B cell (primary cell): ENCODE results near the gene CCDC134. TPM values are rescaled to one million over a fixed set of nuclear protein-coding genes. Genes with fewer than 3 reads are reported as not detected.
A peak's percentile ranks its signal among the peaks of the same experiment; 100 is the strongest.

Experiments
- ATAC-seq: fragments of 200-7000 bp; cut with Tn5 transposase; one replicate; pipeline ENCODE4 v1.10.0; 2021; ENCODE audit warnings: low read depth, mild to moderate bottlenecking, moderate number of reproducible peaks, moderate library complexity
- CTCF ChIA-PET: fragments of 350-600 bp; sonication (Branson Sonifier 250); formaldehyde crosslinking; loops from one replicate; lab custom pipeline; 2021; ENCODE audit warnings: antibody characterized with exemption, inconsistent platforms; lab: Charles Lee
- POLR2A ChIA-PET: fragments of 350-600 bp; sonication (Branson Sonifier 250); formaldehyde crosslinking; loops from one replicate; lab custom pipeline; 2021; ENCODE audit warnings: antibody characterized with exemption; lab: Charles Lee
- DNase-seq: peaks from one replicate; pipeline ENCODE4 v3.0.0; 2013
- H2AFZ ChIP-seq: 2 replicates; pipeline ENCODE4 v1.6.1; 2012; ENCODE audit warnings: mild to moderate bottlenecking, low read depth, low read length; ENCODE audit not compliant: insufficient read depth, poor library complexity, severe bottlenecking
- H3K27ac ChIP-seq, 2 donors: 1 replicate in 1 of 2; 2 replicates in 1 of 2; pipeline ENCODE4 v1.5.1; 2012 to 2013; ENCODE audit warnings: low read length in 2 of 2, mild to moderate bottlenecking in 2 of 2, moderate library complexity in 1 of 2
- H3K27me3 ChIP-seq, 4 experiments: fragments of 200-600 bp in 1 of 4; sonication (generic) in 1 of 4; replicated peaks in 1 of 4; 1 replicate in 2 of 4; 2 replicates in 2 of 4; pipeline versions ENCODE4 v1.6.1 to v1.7.0; 2013 to 2016; ENCODE audit warnings: low read length in 3 of 4, mild to moderate bottlenecking in 2 of 4, mixed read lengths in 1 of 4, moderate library complexity in 1 of 4; ENCODE audit not compliant: insufficient read depth in 4 of 4, control insufficient read depth in 3 of 4; ENCODE audit errors: control extremely low read depth in 1 of 4
- H3K36me3 ChIP-seq, 2 experiments: replicated peaks in 1 of 2; 1 replicate in 1 of 2; 2 replicates in 1 of 2; pipeline versions ENCODE4 v1.6.1 to v1.7.1; 2013; ENCODE audit warnings: low read length in 1 of 2; ENCODE audit not compliant: insufficient read depth in 2 of 2, control insufficient read depth in 1 of 2; ENCODE audit errors: control extremely low read depth in 1 of 2, extremely low read depth in 1 of 2
- H3K4me1 ChIP-seq, 2 donors: fragments of 200-600 bp in 1 of 2; sonication (generic) in 1 of 2; 1 replicate in 1 of 2; 2 replicates in 1 of 2; pipeline versions ENCODE4 v1.5.1 to v1.6.1; 2013 to 2017; ENCODE audit warnings: low read length in 2 of 2; ENCODE audit not compliant: control insufficient read depth in 2 of 2, insufficient read depth in 2 of 2
- H3K4me2 ChIP-seq: replicated peaks from 2 replicates; pipeline ENCODE3; 2012; ENCODE audit warnings: mild to moderate bottlenecking, low read depth, low read length; ENCODE audit not compliant: poor library complexity, severe bottlenecking
- H3K4me3 ChIP-seq, 5 experiments: fragments of 200-600 bp in 1 of 5; sonication (generic) in 1 of 5; 1 replicate in 3 of 5; 2 replicates in 2 of 5; pipeline versions ENCODE4 v1.5.1 to v1.7.0; 2011 to 2016; ENCODE audit warnings: low read length in 4 of 5, mild to moderate bottlenecking in 4 of 5, low read depth in 2 of 5, control low read depth in 1 of 5, moderate library complexity in 1 of 5; ENCODE audit not compliant: insufficient read depth in 1 of 5; ENCODE audit errors: control extremely low read depth in 1 of 5, extremely low read depth in 1 of 5
- H3K79me2 ChIP-seq: fragments of 200-600 bp; sonication (generic); one replicate; pipeline ENCODE4 v1.6.0; 2016; ENCODE audit warnings: low read length; ENCODE audit not compliant: control insufficient read depth, insufficient read depth
- H3K9ac ChIP-seq: fragments of 200-600 bp; sonication (generic); 2 replicates; pipeline ENCODE4 v1.6.1; 2017; ENCODE audit warnings: mild to moderate bottlenecking, low read length, moderate library complexity
- H3K9me3 ChIP-seq, 3 donors: one replicate each; pipeline versions ENCODE4 v1.6.1 to v1.7.1; 2013; ENCODE audit warnings: low read length in 2 of 3; ENCODE audit not compliant: control insufficient read depth in 2 of 3, insufficient read depth in 1 of 3; ENCODE audit errors: control extremely low read depth in 1 of 3
- H4K20me1 ChIP-seq: 2 replicates; pipeline ENCODE4 v1.6.0; 2012; ENCODE audit warnings: mild to moderate bottlenecking, low read length; ENCODE audit not compliant: insufficient read depth, control insufficient read depth, poor library complexity, severe bottlenecking
- H3K27ac Mint-ChIP-seq: one replicate; pipeline ENCODE4 v1.8.0; 2021; ENCODE audit warnings: mixed read lengths
- H3K27me3 Mint-ChIP-seq: one replicate; pipeline ENCODE4 v1.8.0; 2021; ENCODE audit warnings: mixed read lengths
- H3K4me1 Mint-ChIP-seq: one replicate; pipeline ENCODE4 v1.8.0; 2021; ENCODE audit warnings: mixed read lengths
- H3K4me3 Mint-ChIP-seq: one replicate; pipeline ENCODE4 v1.8.0; 2021; ENCODE audit warnings: mixed read lengths
- H3K9me3 Mint-ChIP-seq: one replicate; pipeline ENCODE4 v1.8.0; 2022; ENCODE audit warnings: mixed read lengths; ENCODE audit not compliant: insufficient read depth
- CTCF ChIP-seq: fragments of 200-600 bp; IDR thresholded peaks from one replicate; pipeline ENCODE4 v1.8.0; 2022; ENCODE audit warnings: antibody characterized with exemption, mild to moderate bottlenecking
- EZH2 ChIP-seq: IDR thresholded peaks from 2 replicates; pipeline ENCODE4 v1.6.1; 2012; ENCODE audit warnings: borderline replicate concordance, low read depth, mild to moderate bottlenecking, moderate library complexity, low read length; ENCODE audit not compliant: insufficient read depth, poor library complexity, severe bottlenecking
- WGBS: methylation state at CpG from one replicate; pipeline ENCODE4 v1.1.5; 2013; ENCODE audit warnings: missing lambda C conversion rate; ENCODE audit not compliant: insufficient coverage; 5-methylcytosine and 5-hydroxymethylcytosine counted together
- intact Hi-C: fragments of 100-400 bp; cut with micrococcal nuclease; formaldehyde crosslinking; loops from one replicate; pipeline ENCODE4 v1.10.0; 2022
- polyA plus RNA-seq: library from polyadenylated mRNA; depleted of rRNA; stranded (reverse); fragments of >200 nt; gene quantifications from 2 replicates; pipeline ENCODE4 v1.2.3, GENCODE V29; 2012
- total RNA-seq, 2 donors: library from RNA; stranded (reverse); fragments of 120-200 nt in 1 of 2; gene quantifications; 1 replicate in 1 of 2; 2 replicates in 1 of 2; pipeline versions ENCODE4 v1.2.3 to v1.2.4, GENCODE V29; 2013 to 2022

Gene CCDC134
- total and polyA plus RNA-seq, 2 donors (not counting 1 experiment from before 2014, with no cell fraction given), result 4.4 to 18.1 TPM

- ChIA-PET POLR2A (interaction anchor here (0.9 to 1.1 kb wide), 3 partner anchors 53 to 119 kb away, joined by 3 to 4 read pairs (median 4); no protein-coding TSS in a partner anchor), CTCF (interaction anchor here (0.7 to 3.1 kb wide), 8 partner anchors 83 to 130 kb away, joined by 3 to 27 read pairs (median 5); partner anchors contain the start of genes CENPM and MEI1)
- H3K4me1 ChIP-seq, result peaks cover 6 to 12% of the 10 kb centered on the region in 2 donors
- no peaks in the 10 kb centered on the region for H3K9me3 ChIP-seq
- H3K9ac ChIP-seq, result no peak overlapping the region
- Mint-ChIP-seq H3K27me3 (no peaks in the 10 kb centered on the region), H3K4me1 (peaks cover 26% of the 10 kb centered on the region), H3K4me3 (no peak overlapping the region), H3K9me3 (no peaks in the 10 kb centered on the region), H3K27ac (peak overlapping the region; percentile 38)
- H3K79me2 ChIP-seq, result peaks cover 14% of the 10 kb centered on the region
- H3K4me2 ChIP-seq, result no peak overlapping the region
- no peaks in the 10 kb centered on the region for H3K27me3 ChIP-seq
- TF ChIP-seq EZH2, result no peak
- no peak for TF ChIP-seq CTCF
- 96% methylated on average over 10 of the region's 11 CpGs for WGBS
- peaks cover 0 to 18% of the 10 kb centered on the region in 2 experiments for H3K36me3 ChIP-seq
- H2AFZ ChIP-seq, result no peak overlapping the region
- no peak overlapping the region for H3K27ac ChIP-seq
- intact Hi-C loops, result no loop called here
- no peak for ATAC-seq
- no peak overlapping the region for H3K4me3 ChIP-seq
- DNase-seq, result no peak
- no peaks in the 10 kb centered on the region for H4K20me1 ChIP-seq
Observed at GRCh38 chr22:41826430-41827383, 26.2 kb downstream of the CCDC134 start.

GRCh38 chr22:41827671-41828070, 27.2 kb downstream of the CCDC134 start:
- intact Hi-C loops, result no loop called here
- H3K9me3 Mint-ChIP-seq, result no peaks in the 10 kb centered on the region
- no peaks in the 10 kb centered on the region for H3K27me3 ChIP-seq
- peaks cover 22% of the 10 kb centered on the region for H3K79me2 ChIP-seq
- no peak overlapping the region for H3K4me3 ChIP-seq
- H3K4me1 ChIP-seq, result peaks cover 12 to 19% of the 10 kb centered on the region in 2 donors
- CTCF ChIA-PET, result interaction anchor here (1.0 to 3.1 kb wide), 6 partner anchors 16 to 130 kb away, joined by 3 to 27 read pairs (median 4); no protein-coding TSS in a partner anchor
- no peak overlapping the region for H3K4me2 ChIP-seq
- POLR2A ChIA-PET, result interaction anchor here (0.7 kb wide), 1 partner anchor 96 kb away, joined by 3 read pairs; no protein-coding TSS in a partner anchor
- H3K9me3 ChIP-seq, result no peaks in the 10 kb centered on the region
- no peak for DNase-seq
- peak overlapping the region; percentile 60 for H3K27ac Mint-ChIP-seq
- H3K4me1 Mint-ChIP-seq, result peaks cover 33% of the 10 kb centered on the region
- WGBS, result 100% methylated on average over 3 of the region's 6 CpGs
- H4K20me1 ChIP-seq, result no peaks in the 10 kb centered on the region
- H3K9ac ChIP-seq, result no peak overlapping the region
- no peak overlapping the region for H3K4me3 Mint-ChIP-seq
- no peak for TF ChIP-seq CTCF
- no peak for TF ChIP-seq EZH2
- no peaks in the 10 kb centered on the region for H3K27me3 Mint-ChIP-seq
- peak overlapping the region in 1 of 2 donors; percentile 100 for H3K27ac ChIP-seq
- no peak for ATAC-seq
- H3K36me3 ChIP-seq, result peaks cover 0 to 18% of the 10 kb centered on the region in 2 experiments
- H2AFZ ChIP-seq, result no peak overlapping the region
